AG09319 (cell line): ENCODE measurements around the gene SEC16A.
A peak's percentile ranks its signal among the peaks of the same experiment; 100 is the strongest.

Experiments
- DNase-seq: peaks from one replicate; pipeline ENCODE4 v3.0.0-alpha.2; 2010; ENCODE audit warnings: low read depth; ENCODE audit errors: extremely low read depth
- CTCF ChIP-seq: IDR thresholded peaks from 2 replicates; pipeline ENCODE4 v1.5.1; 2011; ENCODE audit warnings: low read depth, mild to moderate bottlenecking, inconsistent platforms, low read length, moderate library complexity

The SEC16A gene

GRCh38 chr9:136494012-136494411 lies 11.2 kb upstream of the SEC16A start:
- TF ChIP-seq CTCF: no peak

GRCh38 chr9:136493567-136493971 lies 10.7 kb upstream of the SEC16A start:
- no peak for TF ChIP-seq CTCF
- no peak for DNase-seq

More at GRCh38 chr9:136494012-136494411, 11.2 kb upstream of the SEC16A start:
- DNase-seq: no peak

- no peak for DNase-seq
- no peak for TF ChIP-seq CTCF
Measured at GRCh38 chr9:136492978-136493522, 10.2 kb upstream of the SEC16A start.

GRCh38 chr9:136489731-136490130 lies 6.9 kb upstream of the SEC16A start:
- no peak for DNase-seq
- TF ChIP-seq CTCF: no peak

- TF ChIP-seq CTCF: peak; percentile 96
- DNase-seq: no peak
Measured at GRCh38 chr9:136488247-136489214, 5.7 kb upstream of the SEC16A start.

- no peak for DNase-seq
- no peak for TF ChIP-seq CTCF
Measured at GRCh38 chr9:136487672-136488071, 4.8 kb upstream of the SEC16A start.

GRCh38 chr9:136486823-136487620 lies 4.2 kb upstream of the SEC16A start:
- no peak for DNase-seq
- TF ChIP-seq CTCF: no peak
